B cell (primary cell): ENCODE data around the gene NPM3. TPM values are rescaled to one million over a fixed set of nuclear protein-coding genes. Genes with fewer than 3 reads are reported as not detected.

Experiments used
- ATAC-seq: fragments of 200-7000 bp; cut with Tn5 transposase; one replicate; pipeline ENCODE4 v1.10.0; 2021; ENCODE audit warnings: low read depth, mild to moderate bottlenecking, moderate number of reproducible peaks, moderate library complexity
- CTCF ChIA-PET: fragments of 350-600 bp; sonication (Branson Sonifier 250); formaldehyde crosslinking; loops from one replicate; lab custom pipeline; 2021; ENCODE audit warnings: antibody characterized with exemption, inconsistent platforms; lab: Charles Lee
- POLR2A ChIA-PET: fragments of 350-600 bp; sonication (Branson Sonifier 250); formaldehyde crosslinking; loops from one replicate; lab custom pipeline; 2021; ENCODE audit warnings: antibody characterized with exemption; lab: Charles Lee
- DNase-seq: peaks from one replicate; pipeline ENCODE4 v3.0.0; 2013
- H2AFZ ChIP-seq: 2 replicates; pipeline ENCODE4 v1.6.1; 2012; ENCODE audit warnings: mild to moderate bottlenecking, low read depth, low read length; ENCODE audit not compliant: insufficient read depth, poor library complexity, severe bottlenecking
- H3K27ac ChIP-seq, 2 donors: 1 replicate in 1 of 2; 2 replicates in 1 of 2; pipeline ENCODE4 v1.5.1; 2012 to 2013; ENCODE audit warnings: low read length in 2 of 2, mild to moderate bottlenecking in 2 of 2, moderate library complexity in 1 of 2
- H3K27me3 ChIP-seq, 4 experiments: fragments of 200-600 bp in 1 of 4; sonication (generic) in 1 of 4; replicated peaks in 1 of 4; 1 replicate in 2 of 4; 2 replicates in 2 of 4; pipeline versions ENCODE4 v1.6.1 to v1.7.0; 2013 to 2016; ENCODE audit warnings: low read length in 3 of 4, mild to moderate bottlenecking in 2 of 4, mixed read lengths in 1 of 4, moderate library complexity in 1 of 4; ENCODE audit not compliant: insufficient read depth in 4 of 4, control insufficient read depth in 3 of 4; ENCODE audit errors: control extremely low read depth in 1 of 4
- H3K36me3 ChIP-seq, 2 experiments: replicated peaks in 1 of 2; 1 replicate in 1 of 2; 2 replicates in 1 of 2; pipeline versions ENCODE4 v1.6.1 to v1.7.1; 2013; ENCODE audit warnings: low read length in 1 of 2; ENCODE audit not compliant: insufficient read depth in 2 of 2, control insufficient read depth in 1 of 2; ENCODE audit errors: control extremely low read depth in 1 of 2, extremely low read depth in 1 of 2
- H3K4me1 ChIP-seq, 2 donors: fragments of 200-600 bp in 1 of 2; sonication (generic) in 1 of 2; 1 replicate in 1 of 2; 2 replicates in 1 of 2; pipeline versions ENCODE4 v1.5.1 to v1.6.1; 2013 to 2017; ENCODE audit warnings: low read length in 2 of 2; ENCODE audit not compliant: control insufficient read depth in 2 of 2, insufficient read depth in 2 of 2
- H3K4me2 ChIP-seq: replicated peaks from 2 replicates; pipeline ENCODE3; 2012; ENCODE audit warnings: mild to moderate bottlenecking, low read depth, low read length; ENCODE audit not compliant: poor library complexity, severe bottlenecking
- H3K4me3 ChIP-seq, 5 experiments: fragments of 200-600 bp in 1 of 5; sonication (generic) in 1 of 5; 1 replicate in 3 of 5; 2 replicates in 2 of 5; pipeline versions ENCODE4 v1.5.1 to v1.7.0; 2011 to 2016; ENCODE audit warnings: low read length in 4 of 5, mild to moderate bottlenecking in 4 of 5, low read depth in 2 of 5, control low read depth in 1 of 5, moderate library complexity in 1 of 5; ENCODE audit not compliant: insufficient read depth in 1 of 5; ENCODE audit errors: control extremely low read depth in 1 of 5, extremely low read depth in 1 of 5
- H3K79me2 ChIP-seq: fragments of 200-600 bp; sonication (generic); one replicate; pipeline ENCODE4 v1.6.0; 2016; ENCODE audit warnings: low read length; ENCODE audit not compliant: control insufficient read depth, insufficient read depth
- H3K9ac ChIP-seq: fragments of 200-600 bp; sonication (generic); 2 replicates; pipeline ENCODE4 v1.6.1; 2017; ENCODE audit warnings: mild to moderate bottlenecking, low read length, moderate library complexity
- H3K9me3 ChIP-seq, 3 donors: one replicate each; pipeline versions ENCODE4 v1.6.1 to v1.7.1; 2013; ENCODE audit warnings: low read length in 2 of 3; ENCODE audit not compliant: control insufficient read depth in 2 of 3, insufficient read depth in 1 of 3; ENCODE audit errors: control extremely low read depth in 1 of 3
- H4K20me1 ChIP-seq: 2 replicates; pipeline ENCODE4 v1.6.0; 2012; ENCODE audit warnings: mild to moderate bottlenecking, low read length; ENCODE audit not compliant: insufficient read depth, control insufficient read depth, poor library complexity, severe bottlenecking
- H3K27ac Mint-ChIP-seq: one replicate; pipeline ENCODE4 v1.8.0; 2021; ENCODE audit warnings: mixed read lengths
- H3K27me3 Mint-ChIP-seq: one replicate; pipeline ENCODE4 v1.8.0; 2021; ENCODE audit warnings: mixed read lengths
- H3K4me1 Mint-ChIP-seq: one replicate; pipeline ENCODE4 v1.8.0; 2021; ENCODE audit warnings: mixed read lengths
- H3K4me3 Mint-ChIP-seq: one replicate; pipeline ENCODE4 v1.8.0; 2021; ENCODE audit warnings: mixed read lengths
- H3K9me3 Mint-ChIP-seq: one replicate; pipeline ENCODE4 v1.8.0; 2022; ENCODE audit warnings: mixed read lengths; ENCODE audit not compliant: insufficient read depth
- EZH2 ChIP-seq: IDR thresholded peaks from 2 replicates; pipeline ENCODE4 v1.6.1; 2012; ENCODE audit warnings: borderline replicate concordance, low read depth, mild to moderate bottlenecking, moderate library complexity, low read length; ENCODE audit not compliant: insufficient read depth, poor library complexity, severe bottlenecking
- WGBS: methylation state at CpG from one replicate; pipeline ENCODE4 v1.1.5; 2013; ENCODE audit warnings: missing lambda C conversion rate; ENCODE audit not compliant: insufficient coverage; 5-methylcytosine and 5-hydroxymethylcytosine counted together
- intact Hi-C: fragments of 100-400 bp; cut with micrococcal nuclease; formaldehyde crosslinking; loops from one replicate; pipeline ENCODE4 v1.10.0; 2022
- polyA plus RNA-seq: library from polyadenylated mRNA; depleted of rRNA; stranded (reverse); fragments of >200 nt; gene quantifications from 2 replicates; pipeline ENCODE4 v1.2.3, GENCODE V29; 2012
- total RNA-seq, 2 donors: library from RNA; stranded (reverse); fragments of 120-200 nt in 1 of 2; gene quantifications; 1 replicate in 1 of 2; 2 replicates in 1 of 2; pipeline versions ENCODE4 v1.2.3 to v1.2.4, GENCODE V29; 2013 to 2022
- TF ChIP-seq, protein P1 (sequence below): fragments of 200-600 bp; IDR thresholded peaks from one replicate; pipeline ENCODE4 v1.8.0; 2022; ENCODE audit warnings: antibody characterized with exemption, mild to moderate bottlenecking

Gene NPM3
- total and polyA plus RNA-seq, 2 donors (not counting 1 experiment from before 2014, with no cell fraction given): 7.7 to 13.5 TPM

- Mint-ChIP-seq H3K4me1 (peaks cover 52% of the 10 kb centered on the region), H3K27me3 (peaks cover 5% of the 10 kb centered on the region)
These were observed 481 bp upstream of the NPM3 start for GRCh38 chr10:101783736-101784118.

More at GRCh38 chr10:101783736-101784118, 481 bp upstream of the NPM3 start:
- POLR2A ChIA-PET: interaction anchor here (0.5 to 2.4 kb wide), 4 partner anchors 8 to 368 kb away, joined by 3 to 9 read pairs (median 6); partner anchors contain the start of gene OGA
- Histone ChIP-seq H3K79me2 (peaks cover 24% of the 10 kb centered on the region), H3K4me1 (peaks cover 27 to 52% of the 10 kb centered on the region in 2 donors), H3K36me3 (peaks cover 0 to 42% of the 10 kb centered on the region in 2 experiments), H3K4me3 (peak overlapping the region; percentile 18 to 73 (median 67)), H3K4me2 (peak overlapping the region; percentile 95), H3K9ac (peak overlapping the region; percentile 71), H3K27ac (peak overlapping the region; percentile 8 to 69), H2AFZ (peak overlapping the region; percentile 86), H3K27me3 (peaks cover 0 to 9% (median 4%) of the 10 kb centered on the region in 4 experiments), H3K9me3 (peaks cover 0 to 7% (median 0%) of the 10 kb centered on the region in 3 donors), H4K20me1 (peaks cover 57% of the 10 kb centered on the region)
- peak overlapping the region; percentile 99 for H3K4me3 Mint-ChIP-seq
- no peak for DNase-seq
- no peaks in the 10 kb centered on the region for H3K9me3 Mint-ChIP-seq
- peak overlapping the region; percentile 80 for H3K27ac Mint-ChIP-seq
- intact Hi-C loops: loop anchor here (1.0 to 5.0 kb wide), 3 partner anchors 35 to 282 kb away; partner anchors contain the start of genes DPCD, HPS6, OGA and POLL
- no peak for TF ChIP-seq EZH2
- TF ChIP-seq, protein P1, sequence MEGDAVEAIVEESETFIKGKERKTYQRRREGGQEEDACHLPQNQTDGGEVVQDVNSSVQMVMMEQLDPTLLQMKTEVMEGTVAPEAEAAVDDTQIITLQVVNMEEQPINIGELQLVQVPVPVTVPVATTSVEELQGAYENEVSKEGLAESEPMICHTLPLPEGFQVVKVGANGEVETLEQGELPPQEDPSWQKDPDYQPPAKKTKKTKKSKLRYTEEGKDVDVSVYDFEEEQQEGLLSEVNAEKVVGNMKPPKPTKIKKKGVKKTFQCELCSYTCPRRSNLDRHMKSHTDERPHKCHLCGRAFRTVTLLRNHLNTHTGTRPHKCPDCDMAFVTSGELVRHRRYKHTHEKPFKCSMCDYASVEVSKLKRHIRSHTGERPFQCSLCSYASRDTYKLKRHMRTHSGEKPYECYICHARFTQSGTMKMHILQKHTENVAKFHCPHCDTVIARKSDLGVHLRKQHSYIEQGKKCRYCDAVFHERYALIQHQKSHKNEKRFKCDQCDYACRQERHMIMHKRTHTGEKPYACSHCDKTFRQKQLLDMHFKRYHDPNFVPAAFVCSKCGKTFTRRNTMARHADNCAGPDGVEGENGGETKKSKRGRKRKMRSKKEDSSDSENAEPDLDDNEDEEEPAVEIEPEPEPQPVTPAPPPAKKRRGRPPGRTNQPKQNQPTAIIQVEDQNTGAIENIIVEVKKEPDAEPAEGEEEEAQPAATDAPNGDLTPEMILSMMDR: no peak
- 69% methylated on average over 6 of the region's 10 CpGs for WGBS
- ATAC-seq: no peak
- CTCF ChIA-PET: interaction anchor here (0.5 to 5.0 kb wide), 13 partner anchors 9 to 695 kb away, joined by 3 to 48 read pairs (median 4); partner anchors contain the start of gene OGA
